Adrenal gland (tissue), 12 donors: ENCODE data around the gene PUS7L. TPM values are rescaled to one million over a fixed set of nuclear protein-coding genes. Genes with fewer than 3 reads are reported as not detected.

Source experiments
- DNase-seq, 7 donors: peaks; one replicate each; pipeline ENCODE4 v3.0.0-alpha.2; 2019 to 2020
- H3K27ac ChIP-seq, 5 donors: fragments of 200-600 bp; sonication (generic) in 4 of 5; 1 replicate in 3 of 5; 2 replicates in 2 of 5; pipeline versions ENCODE4 v1.5.1 to v1.8.0; 2016 to 2020; ENCODE audit warnings: mild to moderate bottlenecking in 1 of 5
- H3K27me3 ChIP-seq: fragments of 200-600 bp; 2 replicates; pipeline ENCODE4 v1.8.0; 2021
- H3K36me3 ChIP-seq, 2 donors: fragments of 200-600 bp; replicated peaks in 1 of 2; 1 replicate in 1 of 2; 2 replicates in 1 of 2; pipeline versions ENCODE4 v1.5.1 to v1.8.0; 2018 to 2022
- H3K4me1 ChIP-seq, 2 donors: fragments of 200-600 bp; replicated peaks in 1 of 2; 1 replicate in 1 of 2; 2 replicates in 1 of 2; pipeline versions ENCODE4 v1.5.1 to v1.8.0; 2018 to 2021
- H3K4me3 ChIP-seq, 4 donors: fragments of 200-600 bp; sonication (generic) in 3 of 4; one replicate each; pipeline ENCODE4 v1.5.1; 2016 to 2018
- H3K9me3 ChIP-seq, 3 donors: fragments of 200-600 bp; sonication (generic) in 1 of 3; replicated peaks in 1 of 3; 1 replicate in 2 of 3; 2 replicates in 1 of 3; pipeline versions ENCODE4 v1.5.1 to v1.8.0; 2016 to 2021
- POLR2A ChIP-seq, 2 donors: fragments of 450-650 bp; IDR thresholded peaks; one replicate each; pipeline ENCODE4 v1.6.1; 2017; ENCODE audit warnings: antibody characterized with exemption in 2 of 2, mild to moderate bottlenecking in 2 of 2, moderate library complexity in 1 of 2
- WGBS, 4 donors: extraction: QIAGEN DNeasy Blood & Tissue Kit in 2 of 4; methylation state at CpG; one replicate each; pipeline versions ENCODE4 v1.1.5 to v1.1.7; 2013 to 2017; 5-methylcytosine and 5-hydroxymethylcytosine counted together
- intact Hi-C, 2 donors: fragments of 100-400 bp; cut with DNase I; formaldehyde crosslinking; loops; one replicate each; pipeline versions ENCODE4 v1.14.1 to v1.15.0; 2022 to 2023
- polyA plus RNA-seq, 3 donors: library from polyadenylated mRNA; stranded (reverse); fragments of 200-250 nt in 2 of 3; fragments of 350-450 nt in 1 of 3; fragmentation: Illumina TruSeq in 1 of 3; extraction: RNeasy Lipid Tissue Mini Kit (QIAGEN cat#74804) in 1 of 3; gene quantifications; one replicate each; pipeline ENCODE4 v1.2.3, GENCODE V29; 2013 to 2014
- total RNA-seq, 9 donors: library from RNA; depleted of rRNA in 4 of 9; stranded (reverse); fragments of >200 nt in 4 of 9; fragments of 120-200 nt in 1 of 9; fragmentation: NEBNext Ultra II Directional in 1 of 9; extraction: Animal tissue kit (Norgen Biotek cat#: 25700) in 1 of 9; gene quantifications; one replicate each; pipeline versions ENCODE4 v1.1.0 to v1.2.4, GENCODE V29; 2013 to 2023
- TF ChIP-seq, protein P1 (sequence below), 6 experiments: fragments of 450-650 bp in 4 of 6; fragments of 200-600 bp in 2 of 6; sonication (generic) in 1 of 6; IDR thresholded peaks; 1 replicate in 5 of 6; 2 replicates in 1 of 6; pipeline versions ENCODE4 v1.5.1 to v1.8.0; 2016 to 2021; ENCODE audit warnings: antibody characterized with exemption in 6 of 6, mild to moderate bottlenecking in 2 of 6, moderate library complexity in 1 of 6
- donor health status: healthy with polysubstance abuse.
- donor health status: Bipolar disorder and iron deficiency.
- donor health status: DM: yes; HTN: yes; CAD: no.
- donor health status: DM: no; HTN: no; CAD: no.
- donor health status: DM: no; HTN: no; CAD: no.
- donor health status: DM: yes; HTN: yes; CAD: no.

The PUS7L gene
- total and polyA plus RNA-seq, 12 donors = 0.84 to 24.4 (median 13.6) TPM

- Histone ChIP-seq H3K4me1 (no peaks in the 10 kb centered on the region), H3K27me3 (no peaks in the 10 kb centered on the region), H3K36me3 (no peaks in the 10 kb centered on the region), H3K27ac (no peak overlapping the region), H3K9me3 (no peaks in the 10 kb centered on the region), H3K4me3 (no peak overlapping the region)
- intact Hi-C loops = no loop called here
- DNase-seq = no peak
- WGBS, 4 donors = 76 to 93% (median 91%) methylated on average over 3 of the region's 3 CpGs
- TF ChIP-seq POLR2A (IDR thresholded peaks at IDR 0.05) = no peak
Observed at GRCh38 chr12:43750814-43751213, 7.8 kb downstream of the PUS7L start.

DNA sequence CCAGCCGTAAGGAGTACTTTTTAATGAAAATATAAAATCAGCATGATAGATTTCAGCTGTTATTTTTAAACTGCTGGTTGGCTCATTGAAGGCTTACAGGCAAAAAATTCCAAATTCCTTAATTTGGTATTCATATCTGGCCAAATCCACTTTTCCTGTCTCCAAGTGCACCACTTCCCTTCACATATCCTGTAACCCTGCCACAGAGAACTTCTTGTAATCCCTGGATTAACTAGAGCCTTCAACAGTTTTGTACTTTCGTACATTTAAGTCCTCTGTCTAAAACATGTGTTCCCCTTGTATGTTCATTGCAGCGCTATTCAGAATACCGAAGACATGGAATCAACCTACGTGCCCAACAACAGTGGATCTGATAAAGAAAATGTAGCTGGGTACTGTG, 9.6 kb downstream of the PUS7L start:
- no peaks in the 10 kb centered on the region for H3K27me3 ChIP-seq
- intact Hi-C loops = no loop called here
- no peak overlapping the region for H3K4me3 ChIP-seq
- no peak overlapping the region for H3K27ac ChIP-seq
- H3K36me3 ChIP-seq = peaks cover 0 to 6% of the 10 kb centered on the region in 2 donors
- H3K9me3 ChIP-seq = no peaks in the 10 kb centered on the region
- DNase-seq = no peak
- no peak for TF ChIP-seq POLR2A (IDR thresholded peaks at IDR 0.05)
- TF ChIP-seq, protein P1, sequence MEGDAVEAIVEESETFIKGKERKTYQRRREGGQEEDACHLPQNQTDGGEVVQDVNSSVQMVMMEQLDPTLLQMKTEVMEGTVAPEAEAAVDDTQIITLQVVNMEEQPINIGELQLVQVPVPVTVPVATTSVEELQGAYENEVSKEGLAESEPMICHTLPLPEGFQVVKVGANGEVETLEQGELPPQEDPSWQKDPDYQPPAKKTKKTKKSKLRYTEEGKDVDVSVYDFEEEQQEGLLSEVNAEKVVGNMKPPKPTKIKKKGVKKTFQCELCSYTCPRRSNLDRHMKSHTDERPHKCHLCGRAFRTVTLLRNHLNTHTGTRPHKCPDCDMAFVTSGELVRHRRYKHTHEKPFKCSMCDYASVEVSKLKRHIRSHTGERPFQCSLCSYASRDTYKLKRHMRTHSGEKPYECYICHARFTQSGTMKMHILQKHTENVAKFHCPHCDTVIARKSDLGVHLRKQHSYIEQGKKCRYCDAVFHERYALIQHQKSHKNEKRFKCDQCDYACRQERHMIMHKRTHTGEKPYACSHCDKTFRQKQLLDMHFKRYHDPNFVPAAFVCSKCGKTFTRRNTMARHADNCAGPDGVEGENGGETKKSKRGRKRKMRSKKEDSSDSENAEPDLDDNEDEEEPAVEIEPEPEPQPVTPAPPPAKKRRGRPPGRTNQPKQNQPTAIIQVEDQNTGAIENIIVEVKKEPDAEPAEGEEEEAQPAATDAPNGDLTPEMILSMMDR (IDR thresholded peaks at IDR 0.05) = no peak
- H3K4me1 ChIP-seq = no peaks in the 10 kb centered on the region
- WGBS, 4 donors = 89 to 96% (median 96%) methylated on average over 5 of the region's 5 CpGs

- no peaks in the 10 kb centered on the region for H3K27me3 ChIP-seq
- no peak for DNase-seq
- no peaks in the 10 kb centered on the region for H3K9me3 ChIP-seq
- H3K27ac ChIP-seq = no peak overlapping the region
- peaks cover 0 to 11% of the 10 kb centered on the region in 2 donors for H3K36me3 ChIP-seq
- no peaks in the 10 kb centered on the region for H3K4me1 ChIP-seq
- no peak overlapping the region for H3K4me3 ChIP-seq
- TF ChIP-seq POLR2A (IDR thresholded peaks at IDR 0.05) = no peak
- TF ChIP-seq, protein P1 (IDR thresholded peaks at IDR 0.05) = no peak
- intact Hi-C loops = no loop called here
Observed at GRCh38 chr12:43744826-43745225, 13.8 kb downstream of the PUS7L start.

GRCh38 chr12:43742106-43742505, 16.5 kb downstream of the PUS7L start:
- no peak overlapping the region for H3K4me3 ChIP-seq
- no peaks in the 10 kb centered on the region for H3K27me3 ChIP-seq
- no peak for DNase-seq
- intact Hi-C loops = no loop called here
- H3K9me3 ChIP-seq = no peaks in the 10 kb centered on the region
- TF ChIP-seq POLR2A (IDR thresholded peaks at IDR 0.05) = no peak
- TF ChIP-seq, protein P1 (IDR thresholded peaks at IDR 0.05) = no peak
- peaks cover 0 to 11% of the 10 kb centered on the region in 2 donors for H3K36me3 ChIP-seq
- H3K4me1 ChIP-seq = no peaks in the 10 kb centered on the region
- no peak overlapping the region for H3K27ac ChIP-seq

DNA sequence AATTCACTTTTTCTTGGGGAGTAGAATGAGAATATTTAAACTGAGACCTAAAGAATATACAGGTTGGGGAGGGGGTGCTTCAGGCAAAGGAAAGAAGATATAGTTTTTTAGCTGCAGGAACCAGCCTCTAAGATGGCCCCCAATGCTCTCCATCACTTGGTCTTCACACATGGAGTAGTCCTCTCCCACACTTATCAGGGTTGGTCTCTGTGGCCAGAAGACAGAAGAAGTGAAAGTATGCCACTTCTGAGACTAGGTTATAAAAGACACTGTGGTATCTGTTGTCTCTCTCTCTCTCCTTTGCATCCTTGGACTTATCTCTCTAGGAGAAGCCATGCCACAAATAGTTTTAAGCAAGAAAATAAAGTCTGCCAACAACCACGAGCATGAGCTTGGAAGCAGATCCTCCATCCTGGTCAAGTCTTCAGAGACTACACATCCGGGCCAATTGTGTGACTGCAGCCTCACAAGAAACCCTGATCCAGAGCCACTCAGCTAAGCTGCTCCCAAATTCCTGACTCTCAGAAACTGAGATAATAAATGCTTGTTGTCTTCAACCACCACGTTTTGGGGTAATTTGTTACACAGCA, 18.0 kb downstream of the PUS7L start:
- no peaks in the 10 kb centered on the region for H3K4me1 ChIP-seq
- no peaks in the 10 kb centered on the region for H3K27me3 ChIP-seq
- peaks cover 0 to 11% of the 10 kb centered on the region in 2 donors for H3K36me3 ChIP-seq
- no peak overlapping the region for H3K4me3 ChIP-seq
- no peak for TF ChIP-seq POLR2A (IDR thresholded peaks at IDR 0.05)
- TF ChIP-seq, protein P1 (IDR thresholded peaks at IDR 0.05) = no peak
- intact Hi-C loops = no loop called here
- no peaks in the 10 kb centered on the region for H3K9me3 ChIP-seq
- 72 to 92% (median 88%) methylated on average over 2 to 3 of the region's 3 CpGs for WGBS, 4 donors
- DNase-seq = no peak
- H3K27ac ChIP-seq = no peak overlapping the region
